Uterus (tissue), 4 donors: Measurements from ENCODE around the gene CIZ1. TPM values are rescaled to one million over a fixed set of nuclear protein-coding genes. Genes with fewer than 3 reads are reported as not detected.
A peak's percentile ranks its signal among the peaks of the same experiment; 100 is the strongest.
"Not testable (repeated sequence)": the region's sequence is repeated elsewhere in the genome, so short reads cannot be mapped to it uniquely, and the experiment has no call there.

ENCODE experiments used
- DNase-seq, 2 donors: peaks; one replicate each; pipeline ENCODE4 v3.0.0-alpha.2; 2019 to 2020
- H3K27ac ChIP-seq, 2 donors: fragments of 200-600 bp; sonication (generic); 1 replicate in 1 of 2; 2 replicates in 1 of 2; pipeline ENCODE4 v1.5.1; 2016 to 2018
- H3K27me3 ChIP-seq, 2 donors: fragments of 200-600 bp; sonication (generic); one replicate each; pipeline ENCODE4 v1.5.1; 2018 to 2019; ENCODE audit warnings: control low read depth in 1 of 2
- H3K36me3 ChIP-seq, 2 donors: fragments of 200-600 bp; sonication (generic); one replicate each; pipeline ENCODE4 v1.5.1; 2019; ENCODE audit warnings: control low read depth in 1 of 2
- H3K4me1 ChIP-seq, 2 donors: fragments of 200-600 bp; sonication (generic); one replicate each; pipeline ENCODE4 v1.5.1; 2018 to 2019; ENCODE audit warnings: control low read depth in 1 of 2
- H3K4me3 ChIP-seq, 2 donors: fragments of 200-600 bp; sonication (generic); 1 replicate in 1 of 2; 2 replicates in 1 of 2; pipeline ENCODE4 v1.5.1; 2018 to 2019; ENCODE audit warnings: mild to moderate bottlenecking in 1 of 2
- H3K9me3 ChIP-seq, 2 donors: fragments of 200-600 bp; sonication (generic); one replicate each; pipeline ENCODE4 v1.5.1; 2019; ENCODE audit warnings: control low read depth in 1 of 2
- POLR2A ChIP-seq, 2 donors: fragments of 450-650 bp; IDR thresholded peaks; one replicate each; pipeline ENCODE4 v1.6.1; 2016; ENCODE audit warnings: antibody characterized with exemption in 2 of 2, mild to moderate bottlenecking in 1 of 2, moderate library complexity in 1 of 2
- intact Hi-C: fragments of 100-400 bp; cut with DNase I; formaldehyde crosslinking; loops from one replicate; pipeline ENCODE4 v1.15.1; 2023; ENCODE audit warnings: low total_unique reads
- total RNA-seq, 4 donors: library from RNA; depleted of rRNA in 3 of 4; stranded (reverse); fragments of >200 nt in 3 of 4; gene quantifications; one replicate each; pipeline versions ENCODE4 v1.1.0 to v1.2.4, GENCODE V29; 2014 to 2023
- TF ChIP-seq, protein P1 (sequence below), 4 experiments: fragments of 200-600 bp in 2 of 4; fragments of 450-650 bp in 2 of 4; sonication (generic) in 2 of 4; IDR thresholded peaks; one replicate each; pipeline ENCODE4 v1.5.1; 2016 to 2019; ENCODE audit warnings: antibody characterized with exemption in 4 of 4, mild to moderate bottlenecking in 2 of 4, moderate library complexity in 1 of 4
- donor health status: DM: yes; HTN: yes; CAD: no.

CIZ1 gene
- total RNA-seq, 4 donors from 2014 or later = 31.3 to 151 (median 52.6) TPM

DNA sequence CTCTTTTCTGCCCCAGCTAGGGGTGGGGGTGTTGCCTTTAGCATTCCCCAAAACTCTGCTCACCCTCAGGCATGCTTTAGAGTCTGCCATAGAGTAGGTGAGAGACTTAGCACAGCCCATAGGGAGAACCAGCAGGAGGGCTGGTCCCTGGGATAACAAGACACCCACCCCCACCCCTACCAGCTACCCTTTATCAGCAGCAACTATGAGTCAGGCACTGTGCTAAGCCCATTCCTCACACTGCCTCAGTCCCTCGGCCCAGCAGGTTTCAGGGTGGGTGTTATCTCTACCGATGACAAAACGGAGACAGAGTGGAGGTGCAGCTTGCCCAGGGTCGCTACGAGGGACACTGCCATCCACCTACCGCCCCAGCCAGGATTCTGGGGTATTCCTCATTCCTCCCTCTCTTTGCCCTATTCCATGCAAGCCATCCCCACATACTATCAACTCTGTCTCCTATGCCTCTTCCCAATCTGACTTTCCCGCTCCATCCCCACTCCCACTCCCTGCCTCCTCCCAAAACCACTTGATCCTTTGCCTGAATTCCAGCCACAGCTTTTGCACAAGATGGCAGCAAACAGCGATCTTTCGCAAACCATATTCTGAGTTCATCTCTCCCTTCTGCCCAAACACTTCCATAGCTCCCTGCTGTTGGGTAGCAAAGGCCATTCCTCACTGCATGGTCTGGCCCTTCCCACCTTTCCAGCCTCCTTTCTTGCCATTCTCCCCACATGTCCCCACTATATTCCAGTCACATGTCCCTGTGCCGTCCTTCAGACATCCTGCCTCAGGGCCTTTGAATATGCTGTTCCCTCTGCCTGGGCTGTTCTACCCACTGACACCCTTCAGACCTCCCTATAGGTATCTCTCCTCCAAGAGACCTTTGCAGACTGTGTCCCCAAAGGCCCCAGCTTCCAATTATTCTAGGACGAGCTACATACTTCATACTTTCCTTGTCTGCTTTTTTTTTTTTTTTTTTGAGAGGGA, 5.1 kb downstream of the CIZ1 start:
- intact Hi-C loops = no loop called here
- no peak for DNase-seq
- Histone ChIP-seq H3K9me3 (no peaks in the 10 kb centered on the region), H3K4me1 (peaks cover 0 to 6% of the 10 kb centered on the region in 2 donors), H3K36me3 (no peaks in the 10 kb centered on the region), H3K27me3 (no peaks in the 10 kb centered on the region), H3K4me3 (no peak overlapping the region), H3K27ac (no peak overlapping the region)
- no peak for TF ChIP-seq POLR2A (IDR thresholded peaks at IDR 0.05)
- TF ChIP-seq, protein P1, sequence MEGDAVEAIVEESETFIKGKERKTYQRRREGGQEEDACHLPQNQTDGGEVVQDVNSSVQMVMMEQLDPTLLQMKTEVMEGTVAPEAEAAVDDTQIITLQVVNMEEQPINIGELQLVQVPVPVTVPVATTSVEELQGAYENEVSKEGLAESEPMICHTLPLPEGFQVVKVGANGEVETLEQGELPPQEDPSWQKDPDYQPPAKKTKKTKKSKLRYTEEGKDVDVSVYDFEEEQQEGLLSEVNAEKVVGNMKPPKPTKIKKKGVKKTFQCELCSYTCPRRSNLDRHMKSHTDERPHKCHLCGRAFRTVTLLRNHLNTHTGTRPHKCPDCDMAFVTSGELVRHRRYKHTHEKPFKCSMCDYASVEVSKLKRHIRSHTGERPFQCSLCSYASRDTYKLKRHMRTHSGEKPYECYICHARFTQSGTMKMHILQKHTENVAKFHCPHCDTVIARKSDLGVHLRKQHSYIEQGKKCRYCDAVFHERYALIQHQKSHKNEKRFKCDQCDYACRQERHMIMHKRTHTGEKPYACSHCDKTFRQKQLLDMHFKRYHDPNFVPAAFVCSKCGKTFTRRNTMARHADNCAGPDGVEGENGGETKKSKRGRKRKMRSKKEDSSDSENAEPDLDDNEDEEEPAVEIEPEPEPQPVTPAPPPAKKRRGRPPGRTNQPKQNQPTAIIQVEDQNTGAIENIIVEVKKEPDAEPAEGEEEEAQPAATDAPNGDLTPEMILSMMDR (IDR thresholded peaks at IDR 0.05) = no peak

DNA sequence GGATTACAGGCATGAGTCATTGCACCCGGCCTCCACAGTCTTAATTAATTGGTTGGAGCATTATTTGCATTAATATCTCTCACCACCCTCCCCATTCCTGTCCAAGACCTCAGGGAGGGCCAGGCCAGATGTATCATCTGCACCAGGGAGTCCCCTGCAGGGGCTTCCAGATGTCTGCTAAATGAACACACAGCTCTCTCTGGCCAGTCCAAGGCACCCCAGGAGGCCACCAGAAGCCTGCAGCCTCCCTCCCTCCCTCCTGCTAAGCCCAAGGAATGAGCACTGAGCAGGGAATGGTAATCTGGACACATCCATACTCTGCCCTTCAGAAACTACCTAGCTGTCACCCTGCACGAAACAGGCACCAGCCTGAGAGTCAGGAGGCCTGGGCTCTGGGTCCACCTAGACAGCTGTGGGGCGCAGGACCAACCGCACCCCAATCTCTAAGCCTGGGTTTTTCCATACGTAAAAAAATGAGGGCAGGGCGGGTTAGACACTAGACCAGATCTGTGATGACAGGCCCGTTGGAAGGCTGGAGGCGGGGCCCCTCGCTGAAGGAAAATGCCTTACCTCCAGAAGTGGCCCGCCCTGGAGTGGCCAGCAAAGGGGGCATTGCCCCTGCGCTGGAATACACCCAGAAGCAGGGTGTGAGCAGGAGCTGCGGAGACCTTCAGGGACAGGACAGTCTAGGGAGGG, 8.3 kb downstream of the CIZ1 start:
- no peak for TF ChIP-seq POLR2A (IDR thresholded peaks at IDR 0.05)
- TF ChIP-seq, protein P1 (IDR thresholded peaks at IDR 0.05) = no peak
- H3K4me3 ChIP-seq = no peak overlapping the region
- no peak overlapping the region for H3K27ac ChIP-seq
- no peak for DNase-seq
- intact Hi-C loops = no loop called here
- H3K4me1 ChIP-seq = no peaks in the 10 kb centered on the region
- H3K36me3 ChIP-seq = no peaks in the 10 kb centered on the region
- no peaks in the 10 kb centered on the region for H3K27me3 ChIP-seq
- H3K9me3 ChIP-seq = no peaks in the 10 kb centered on the region

DNA sequence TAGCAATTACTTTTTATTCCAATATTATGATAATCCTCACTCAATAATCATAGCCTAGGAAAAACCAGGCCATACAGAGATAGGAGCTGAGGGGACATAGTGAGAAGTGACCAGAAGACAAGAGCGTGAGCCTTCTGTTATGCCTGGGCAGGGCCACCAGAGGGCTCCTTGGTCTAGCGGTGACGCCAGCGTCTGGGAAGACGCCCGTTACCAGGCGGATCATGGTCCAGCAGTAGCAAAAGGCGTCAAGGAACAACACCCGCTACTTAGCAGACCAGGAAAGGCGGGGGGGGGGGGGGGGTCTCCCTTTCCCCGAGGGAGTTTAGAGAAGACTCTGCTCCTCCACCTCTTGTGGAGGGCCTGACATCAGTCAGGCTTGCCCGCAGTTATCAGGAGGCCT, 9.9 kb downstream of the CIZ1 start:
- H3K4me1 ChIP-seq, H3K36me3 ChIP-seq, H3K4me3 ChIP-seq, intact Hi-C loops, H3K9me3 ChIP-seq, H3K27me3 ChIP-seq: not testable (repeated sequence)
- TF ChIP-seq, protein P1 (IDR thresholded peaks at IDR 0.05) = peak; percentile 22 to 70 (median 48)
- peak; percentile 52 to 66 for DNase-seq
- peak overlapping the region in 1 of 2 donors; percentile 46 for H3K27ac ChIP-seq

DNA sequence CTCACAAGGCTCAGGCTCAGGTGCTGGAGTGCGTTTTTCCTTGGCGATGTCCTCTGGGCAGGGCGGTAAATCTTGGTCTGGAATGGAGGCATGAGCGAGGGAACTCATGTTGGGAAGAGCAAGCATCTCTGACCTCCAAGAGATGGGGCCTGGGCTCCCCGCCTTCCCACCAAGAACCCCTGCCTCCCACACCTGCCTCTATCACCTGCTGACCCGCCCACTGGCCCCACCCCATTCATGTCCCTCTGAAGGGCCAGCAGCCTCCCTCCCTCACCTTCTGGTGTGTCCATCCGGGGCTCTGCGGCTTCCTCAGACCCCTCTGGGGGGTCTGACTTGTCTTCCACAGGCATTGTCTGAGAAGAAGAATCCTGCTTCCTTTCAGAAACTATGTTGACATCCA, 10.9 kb downstream of the CIZ1 start:
- TF ChIP-seq, protein P1 (IDR thresholded peaks at IDR 0.05) = no peak
- no peak for TF ChIP-seq POLR2A (IDR thresholded peaks at IDR 0.05)
- Histone ChIP-seq H3K27me3 (no peaks in the 10 kb centered on the region), H3K27ac (no peak overlapping the region)

DNA sequence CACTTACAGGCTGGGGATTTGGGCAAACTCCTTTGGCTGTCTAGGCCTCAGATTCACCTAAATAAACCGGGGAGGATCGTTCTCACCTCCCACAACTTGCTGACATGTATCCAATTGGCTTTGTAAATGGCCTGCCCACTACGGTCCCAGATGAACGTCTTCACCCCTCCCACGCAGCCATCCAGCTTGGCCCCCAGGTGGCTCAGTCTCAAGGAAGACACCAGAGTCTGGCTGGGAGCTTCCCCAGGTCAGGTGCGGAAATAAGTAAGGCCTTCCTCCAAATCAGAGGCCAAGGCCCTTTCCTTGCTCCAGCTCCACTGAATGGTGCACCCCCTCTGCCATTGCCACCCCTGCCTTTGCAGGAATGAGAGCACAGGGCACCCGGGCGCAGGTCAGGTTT, 11.4 kb downstream of the CIZ1 start:
- no peaks in the 10 kb centered on the region for H3K4me1 ChIP-seq
- H3K9me3 ChIP-seq = no peaks in the 10 kb centered on the region
- TF ChIP-seq, protein P1 (IDR thresholded peaks at IDR 0.05) = no peak
- no peak for TF ChIP-seq POLR2A (IDR thresholded peaks at IDR 0.05)
- no peaks in the 10 kb centered on the region for H3K27me3 ChIP-seq
- no peak for DNase-seq
- H3K4me3 ChIP-seq = no peak overlapping the region
- H3K36me3 ChIP-seq = no peaks in the 10 kb centered on the region
- H3K27ac ChIP-seq = no peak overlapping the region
- intact Hi-C loops = no loop called here

More for the DNA sequence above, 10.9 kb downstream of the CIZ1 start:
- Histone ChIP-seq H3K4me3 (no peak overlapping the region), H3K4me1 (no peaks in the 10 kb centered on the region), H3K36me3 (no peaks in the 10 kb centered on the region), H3K9me3 (no peaks in the 10 kb centered on the region)
- no peak for DNase-seq
- intact Hi-C loops = no loop called here
